Vagina (tissue), 2 donors: Measurements from ENCODE around the gene ITGA2B. TPM values are rescaled to one million over a fixed set of nuclear protein-coding genes. Genes with fewer than 3 reads are reported as not detected.
"Not testable (repeated sequence)": the region's sequence is repeated elsewhere in the genome, so short reads cannot be mapped to it uniquely, and the experiment has no call there.

ENCODE experiments used
- DNase-seq, 2 donors: peaks; one replicate each; pipeline ENCODE4 v3.0.0-alpha.2; 2017; ENCODE audit errors: extremely low spot score in 2 of 2
- H3K27ac ChIP-seq: fragments of 200-600 bp; sonication (generic); one replicate; pipeline ENCODE4 v1.5.1; 2019
- H3K27me3 ChIP-seq: fragments of 200-600 bp; sonication (generic); one replicate; pipeline ENCODE4 v1.5.1; 2019
- H3K36me3 ChIP-seq, 2 donors: fragments of 200-600 bp; sonication (generic); one replicate each; pipeline ENCODE4 v1.5.1; 2017 to 2019
- H3K4me1 ChIP-seq: fragments of 200-600 bp; sonication (generic); one replicate; pipeline ENCODE4 v1.5.1; 2019
- H3K4me3 ChIP-seq, 2 donors: fragments of 200-600 bp; sonication (generic); 1 replicate in 1 of 2; 2 replicates in 1 of 2; pipeline ENCODE4 v1.5.1; 2016 to 2019
- H3K9me3 ChIP-seq: fragments of 200-600 bp; sonication (generic); one replicate; pipeline ENCODE4 v1.5.1; 2019
- POLR2A ChIP-seq, 2 donors: fragments of 450-650 bp; IDR thresholded peaks; one replicate each; pipeline ENCODE4 v1.6.1; 2017; ENCODE audit warnings: antibody characterized with exemption in 2 of 2, mild to moderate bottlenecking in 2 of 2, moderate library complexity in 2 of 2
- POLR2AphosphoS5 ChIP-seq, 2 donors: sonication (generic); formaldehyde crosslinking; IDR thresholded peaks; one replicate each; pipeline ENCODE4 v1.9.0; 2017; ENCODE audit warnings: antibody characterized with exemption in 2 of 2, mild to moderate bottlenecking in 2 of 2, low read depth in 1 of 2; ENCODE audit not compliant: insufficient read depth in 1 of 2
- intact Hi-C: fragments of 100-400 bp; cut with DNase I; formaldehyde crosslinking; loops from one replicate; pipeline ENCODE4 v1.15.1; 2023
- total RNA-seq: library from RNA; depleted of rRNA; stranded (reverse); fragments of >200 nt; gene quantifications from one replicate; pipeline ENCODE4 v1.2.3, GENCODE V29; 2016
- TF ChIP-seq, protein P1 (sequence below), 3 experiments: fragments of 450-650 bp in 2 of 3; fragments of 200-600 bp in 1 of 3; sonication (generic) in 1 of 3; IDR thresholded peaks; one replicate each; pipeline ENCODE4 v1.5.1; 2017 to 2019; ENCODE audit warnings: antibody characterized with exemption in 3 of 3, mild to moderate bottlenecking in 2 of 3, moderate library complexity in 2 of 3

ITGA2B gene
- total RNA-seq, 1 donor from 2014 or later: 2.0 TPM

DNA sequence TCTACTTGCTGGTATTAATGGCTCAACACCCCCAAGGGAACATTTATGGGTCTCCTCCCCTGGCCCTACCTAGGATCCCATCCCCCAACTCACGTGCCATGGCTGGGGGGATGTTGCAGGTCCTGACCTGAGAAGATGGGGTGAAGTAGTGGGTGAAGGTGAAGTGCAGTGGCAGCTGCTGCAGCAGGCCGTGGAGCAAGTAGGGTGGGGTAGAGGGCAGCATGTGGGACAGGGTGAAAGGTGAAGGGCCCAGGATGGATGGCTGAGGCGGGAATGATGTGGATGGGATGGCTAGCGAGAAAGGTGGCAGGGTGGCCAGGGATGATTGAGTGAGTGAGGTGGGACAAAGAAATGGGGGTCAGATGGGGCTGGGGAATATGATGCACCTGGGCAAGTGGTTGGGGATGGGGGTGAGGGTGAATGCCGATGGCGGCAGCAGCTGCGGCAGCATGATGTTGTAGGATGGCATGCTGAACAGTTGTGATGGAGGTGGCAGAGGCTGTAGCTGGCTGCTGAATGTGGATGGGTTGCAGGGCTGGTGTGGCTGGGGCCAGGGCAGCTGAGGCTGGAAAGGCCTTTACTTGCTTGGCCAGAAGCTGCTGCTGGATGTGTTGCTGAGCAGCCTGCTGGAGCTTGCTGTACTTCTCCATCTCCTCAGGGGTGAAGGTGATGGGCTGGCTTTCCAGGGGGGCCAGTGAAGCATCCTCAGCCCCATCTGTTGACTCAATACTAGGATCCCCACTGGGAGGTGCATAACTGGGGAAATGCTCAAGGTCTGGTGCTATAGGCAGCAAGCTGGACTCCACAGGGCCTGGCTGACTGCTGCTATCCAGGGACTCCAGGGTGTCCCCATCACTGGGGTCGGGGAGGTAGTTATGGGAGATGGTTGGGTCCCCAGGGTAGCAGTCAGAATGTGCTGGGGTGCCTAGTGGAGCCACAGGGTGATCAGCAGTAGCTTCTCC, 8.3 kb upstream of the ITGA2B start:
- H3K27ac ChIP-seq: no peak overlapping the region
- no peaks in the 10 kb centered on the region for H3K4me1 ChIP-seq
- no peak overlapping the region for H3K4me3 ChIP-seq
- intact Hi-C loops: no loop called here
- DNase-seq: no peak
- no peaks in the 10 kb centered on the region for H3K27me3 ChIP-seq
- peaks cover 0 to 45% of the 10 kb centered on the region in 2 donors for H3K36me3 ChIP-seq
- TF ChIP-seq, protein P1, sequence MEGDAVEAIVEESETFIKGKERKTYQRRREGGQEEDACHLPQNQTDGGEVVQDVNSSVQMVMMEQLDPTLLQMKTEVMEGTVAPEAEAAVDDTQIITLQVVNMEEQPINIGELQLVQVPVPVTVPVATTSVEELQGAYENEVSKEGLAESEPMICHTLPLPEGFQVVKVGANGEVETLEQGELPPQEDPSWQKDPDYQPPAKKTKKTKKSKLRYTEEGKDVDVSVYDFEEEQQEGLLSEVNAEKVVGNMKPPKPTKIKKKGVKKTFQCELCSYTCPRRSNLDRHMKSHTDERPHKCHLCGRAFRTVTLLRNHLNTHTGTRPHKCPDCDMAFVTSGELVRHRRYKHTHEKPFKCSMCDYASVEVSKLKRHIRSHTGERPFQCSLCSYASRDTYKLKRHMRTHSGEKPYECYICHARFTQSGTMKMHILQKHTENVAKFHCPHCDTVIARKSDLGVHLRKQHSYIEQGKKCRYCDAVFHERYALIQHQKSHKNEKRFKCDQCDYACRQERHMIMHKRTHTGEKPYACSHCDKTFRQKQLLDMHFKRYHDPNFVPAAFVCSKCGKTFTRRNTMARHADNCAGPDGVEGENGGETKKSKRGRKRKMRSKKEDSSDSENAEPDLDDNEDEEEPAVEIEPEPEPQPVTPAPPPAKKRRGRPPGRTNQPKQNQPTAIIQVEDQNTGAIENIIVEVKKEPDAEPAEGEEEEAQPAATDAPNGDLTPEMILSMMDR (IDR thresholded peaks at IDR 0.05): no peak
- peak in 1 of 2 donors; percentile 12 for TF ChIP-seq POLR2AphosphoS5 (IDR thresholded peaks at IDR 0.05; ENCODE audit: insufficient read depth in 1 of 2, low read depth in 1 of 2)
- H3K9me3 ChIP-seq: no peaks in the 10 kb centered on the region

DNA sequence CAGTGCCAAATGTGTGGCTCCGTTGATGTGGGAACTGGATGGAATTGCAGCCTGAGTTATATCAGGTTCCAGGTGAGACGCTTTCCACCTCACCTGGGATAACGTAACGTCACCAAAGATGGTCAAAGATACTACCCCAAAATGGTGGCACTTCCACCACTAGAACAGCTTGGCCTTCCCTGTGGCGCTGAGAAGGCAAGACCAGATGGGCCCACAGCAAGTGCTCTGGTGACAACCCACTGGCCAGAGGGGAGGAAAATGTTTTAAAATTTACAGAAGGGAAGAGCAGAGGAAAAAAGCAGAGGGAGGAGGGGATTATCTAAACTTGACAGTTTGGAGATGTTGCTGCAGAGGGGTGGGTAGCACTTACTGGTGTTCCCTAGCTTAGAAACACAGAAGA, 7.5 kb upstream of the ITGA2B start:
- Histone ChIP-seq H3K27ac (no peak overlapping the region), H3K9me3 (no peaks in the 10 kb centered on the region), H3K4me1 (no peaks in the 10 kb centered on the region), H3K36me3 (peaks cover 0 to 39% of the 10 kb centered on the region in 2 donors), H3K27me3 (no peaks in the 10 kb centered on the region), H3K4me3 (no peak overlapping the region)
- no peak for TF ChIP-seq POLR2A (IDR thresholded peaks at IDR 0.05)
- TF ChIP-seq, protein P1 (IDR thresholded peaks at IDR 0.05): no peak
- TF ChIP-seq POLR2AphosphoS5 (IDR thresholded peaks at IDR 0.05; ENCODE audit: insufficient read depth in 1 of 2, low read depth in 1 of 2): no peak
- intact Hi-C loops: no loop called here
- no peak for DNase-seq

DNA sequence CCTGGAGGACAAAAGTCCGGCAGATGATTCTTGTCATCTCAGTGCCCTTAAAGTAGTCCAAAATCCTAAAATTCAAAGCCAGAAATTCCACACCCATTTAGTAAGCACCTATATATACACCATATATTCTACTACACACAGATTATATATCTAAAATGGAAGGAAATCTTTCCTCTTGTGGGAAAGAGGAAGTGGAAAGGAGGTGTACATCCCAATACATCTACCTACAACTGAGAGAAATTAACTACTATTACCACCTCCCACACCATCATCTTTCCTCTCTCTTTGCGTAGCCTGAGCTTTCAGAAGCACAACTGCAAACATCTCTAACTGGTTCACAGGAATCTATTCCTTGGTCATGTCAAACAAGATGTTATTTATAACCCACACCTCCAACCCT, 5.4 kb upstream of the ITGA2B start:
- Histone ChIP-seq H3K4me1 (no peaks in the 10 kb centered on the region), H3K27ac (no peak overlapping the region), H3K9me3 (no peaks in the 10 kb centered on the region), H3K36me3 (peaks cover 0 to 18% of the 10 kb centered on the region in 2 donors), H3K4me3 (no peak overlapping the region), H3K27me3 (no peaks in the 10 kb centered on the region)
- no peak for DNase-seq
- TF ChIP-seq POLR2AphosphoS5 (IDR thresholded peaks at IDR 0.05; ENCODE audit: insufficient read depth in 1 of 2, low read depth in 1 of 2) (no peak), POLR2A (IDR thresholded peaks at IDR 0.05) (no peak)
- TF ChIP-seq, protein P1 (IDR thresholded peaks at IDR 0.05): no peak
- intact Hi-C loops: no loop called here

DNA sequence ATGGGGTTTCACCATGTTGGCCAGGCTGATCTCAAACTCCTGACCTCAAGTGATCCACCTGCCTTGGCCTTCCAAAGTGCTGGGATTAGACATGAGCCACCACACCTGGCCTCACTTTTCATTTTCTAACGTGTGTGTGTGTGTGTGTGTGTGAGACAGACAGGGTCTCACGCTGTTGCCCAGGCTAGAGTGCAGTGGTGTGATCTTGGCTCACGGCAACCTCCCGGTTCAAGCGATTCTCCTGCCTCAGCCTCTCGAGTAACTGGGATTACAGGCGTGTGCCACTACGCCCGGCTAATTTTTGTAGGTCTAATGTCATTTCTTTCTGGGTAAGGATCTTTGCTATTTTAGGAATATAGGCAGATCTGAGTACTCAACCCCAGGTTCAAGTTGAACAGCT, 4.7 kb upstream of the ITGA2B start:
- H3K9me3 ChIP-seq, H3K27me3 ChIP-seq, H3K27ac ChIP-seq, H3K4me1 ChIP-seq, intact Hi-C loops, H3K4me3 ChIP-seq, DNase-seq: not testable (repeated sequence)
- peaks cover 0 to 11% of the 10 kb centered on the region in 2 donors for H3K36me3 ChIP-seq

DNA sequence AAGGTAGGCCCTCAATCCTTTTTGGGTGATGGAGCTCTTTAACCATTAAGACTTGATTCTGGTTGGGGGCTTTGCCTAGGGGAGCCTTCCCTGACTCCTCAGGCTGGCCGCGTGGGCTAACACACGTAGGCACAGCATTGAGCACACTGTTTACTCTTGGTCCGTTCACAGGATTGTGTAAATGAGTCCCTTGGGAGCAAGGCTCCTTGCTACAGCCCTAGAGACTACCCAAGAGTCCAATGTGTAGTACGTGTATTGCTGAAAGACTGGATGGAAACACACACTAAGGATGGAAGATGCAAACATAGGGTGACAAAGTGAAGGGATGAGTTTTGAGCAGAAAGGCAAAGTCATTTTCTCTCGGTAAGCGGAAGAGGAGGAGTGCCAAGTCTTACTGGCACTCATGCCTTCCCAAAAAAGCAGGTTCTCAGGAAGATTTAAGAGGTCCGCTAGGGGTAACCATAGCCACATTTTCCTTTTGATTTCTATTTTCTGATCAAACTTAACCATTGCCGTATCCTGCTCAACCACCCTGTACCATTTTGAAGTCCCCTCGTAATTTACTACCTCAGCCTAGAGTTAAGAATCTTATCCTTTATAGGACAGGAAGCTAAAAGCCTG, 911 bp upstream of the ITGA2B start:
- no peak overlapping the region for H3K27ac ChIP-seq
- intact Hi-C loops: no loop called here
- no peaks in the 10 kb centered on the region for H3K27me3 ChIP-seq
- no peak for DNase-seq
- H3K4me3 ChIP-seq: no peak overlapping the region
- H3K4me1 ChIP-seq: peaks cover 10% of the 10 kb centered on the region
- H3K36me3 ChIP-seq: peaks cover 0 to under 1% of the 10 kb centered on the region in 2 donors
- TF ChIP-seq, protein P1 (IDR thresholded peaks at IDR 0.05): no peak
- TF ChIP-seq POLR2AphosphoS5 (IDR thresholded peaks at IDR 0.05; ENCODE audit: insufficient read depth in 1 of 2, low read depth in 1 of 2) (no peak), POLR2A (IDR thresholded peaks at IDR 0.05) (no peak)
- no peaks in the 10 kb centered on the region for H3K9me3 ChIP-seq
